T-helper 17 cell (primary cell): ENCODE data around the gene WDFY3. TPM values are rescaled to one million over a fixed set of nuclear protein-coding genes. Genes with fewer than 3 reads are reported as not detected.
"Not testable (repeated sequence)": the region's sequence is repeated elsewhere in the genome, so short reads cannot be mapped to it uniquely, and the experiment has no call there.

ENCODE experiments used
- ATAC-seq: fragments of 150-1000 bp; cut with Tn5 transposase; 2 replicates; pipeline ENCODE4 v1.10.0; 2021; ENCODE audit warnings: mild to moderate bottlenecking, moderate library complexity
- DNase-seq, 3 donors: peaks; one replicate each; pipeline versions ENCODE4 v3.0.0 to v3.0.0-alpha.2; 2020 to 2021
- H3K9me3 ChIP-seq: one replicate; pipeline ENCODE4 v1.7.0; 2013; ENCODE audit warnings: low read length, mild to moderate bottlenecking; ENCODE audit not compliant: control insufficient read depth, poor library complexity, severe bottlenecking
- H3K27ac Mint-ChIP-seq: one replicate; pipeline ENCODE4 v1.8.0; 2022; ENCODE audit warnings: mild to moderate bottlenecking, moderate library complexity, mixed read lengths
- H3K27me3 Mint-ChIP-seq: one replicate; pipeline ENCODE4 v1.8.0; 2022; ENCODE audit warnings: mixed read lengths
- H3K36me3 Mint-ChIP-seq: one replicate; pipeline ENCODE4 v1.8.0; 2022; ENCODE audit warnings: low read depth, mixed read lengths
- H3K4me1 Mint-ChIP-seq: one replicate; pipeline ENCODE4 v1.8.0; 2022; ENCODE audit warnings: mild to moderate bottlenecking, mixed read lengths
- H3K4me3 Mint-ChIP-seq: one replicate; pipeline ENCODE4 v1.8.0; 2022; ENCODE audit warnings: mild to moderate bottlenecking, moderate library complexity, mixed read lengths
- total RNA-seq, 4 donors: library from RNA in 2 of 4; stranded (reverse) in 2 of 4; gene quantifications; one replicate each; pipeline ENCODE4 v1.2.3 and lab custom pipeline; 2022 to 2026

The WDFY3 gene
- total RNA-seq, 2 donors from 2014 or later, result 2.4 to 2.6 TPM

GRCh38 chr4:84808332-84808731, 158.2 kb downstream of the WDFY3 start:
- DNase-seq, result no peak

GRCh38 chr4:84806541-84806940, 159.9 kb downstream of the WDFY3 start:
- not testable (repeated sequence) for H3K4me3 Mint-ChIP-seq, DNase-seq, H3K27ac Mint-ChIP-seq, H3K27me3 Mint-ChIP-seq, H3K36me3 Mint-ChIP-seq, ATAC-seq, H3K4me1 Mint-ChIP-seq, H3K9me3 ChIP-seq

More at GRCh38 chr4:84808332-84808731, 158.2 kb downstream of the WDFY3 start:
- Mint-ChIP-seq H3K4me3 (no peak overlapping the region), H3K4me1 (no peaks in the 10 kb centered on the region), H3K36me3 (no peaks in the 10 kb centered on the region), H3K27me3 (peaks cover 6% of the 10 kb centered on the region), H3K27ac (no peak overlapping the region)
- no peak for ATAC-seq
- no peaks in the 10 kb centered on the region for H3K9me3 ChIP-seq

GRCh38 chr4:84804136-84804535, 162.4 kb downstream of the WDFY3 start:
- no peak for ATAC-seq
- no peak for DNase-seq
- H3K9me3 ChIP-seq, result no peaks in the 10 kb centered on the region
- Mint-ChIP-seq H3K27ac (no peak overlapping the region), H3K4me3 (no peak overlapping the region), H3K27me3 (peaks cover 6% of the 10 kb centered on the region), H3K36me3 (no peaks in the 10 kb centered on the region), H3K4me1 (no peaks in the 10 kb centered on the region)

GRCh38 chr4:84803720-84804119, 162.8 kb downstream of the WDFY3 start:
- DNase-seq (no peak), ATAC-seq (no peak)
- H3K27ac Mint-ChIP-seq, result no peak overlapping the region
- H3K4me1 Mint-ChIP-seq, result no peaks in the 10 kb centered on the region
- peaks cover 6% of the 10 kb centered on the region for H3K27me3 Mint-ChIP-seq
- no peaks in the 10 kb centered on the region for H3K36me3 Mint-ChIP-seq
- no peak overlapping the region for H3K4me3 Mint-ChIP-seq
- no peaks in the 10 kb centered on the region for H3K9me3 ChIP-seq

- H3K27ac Mint-ChIP-seq, result no peak overlapping the region
- H3K36me3 Mint-ChIP-seq, result no peaks in the 10 kb centered on the region
- ATAC-seq, result no peak
- no peak overlapping the region for H3K4me3 Mint-ChIP-seq
- DNase-seq, result no peak
- H3K9me3 ChIP-seq, result no peaks in the 10 kb centered on the region
- no peaks in the 10 kb centered on the region for H3K4me1 Mint-ChIP-seq
- H3K27me3 Mint-ChIP-seq, result peaks cover 1% of the 10 kb centered on the region
These were observed 163.4 kb downstream of the WDFY3 start for GRCh38 chr4:84803116-84803515.

GRCh38 chr4:84800256-84800655, 166.2 kb downstream of the WDFY3 start:
- no peak overlapping the region for H3K4me3 Mint-ChIP-seq
- no peak for ATAC-seq
- DNase-seq, result no peak
- no peaks in the 10 kb centered on the region for H3K36me3 Mint-ChIP-seq
- no peaks in the 10 kb centered on the region for H3K9me3 ChIP-seq
- H3K4me1 Mint-ChIP-seq, result no peaks in the 10 kb centered on the region
- no peaks in the 10 kb centered on the region for H3K27me3 Mint-ChIP-seq
- no peak overlapping the region for H3K27ac Mint-ChIP-seq

GRCh38 chr4:84799318-84799717, 167.2 kb downstream of the WDFY3 start:
- ATAC-seq (no peak), DNase-seq (no peak)
- no peaks in the 10 kb centered on the region for H3K9me3 ChIP-seq
- Mint-ChIP-seq H3K27me3 (no peaks in the 10 kb centered on the region), H3K36me3 (no peaks in the 10 kb centered on the region), H3K4me3 (no peak overlapping the region), H3K27ac (no peak overlapping the region), H3K4me1 (no peaks in the 10 kb centered on the region)

- no peaks in the 10 kb centered on the region for H3K4me1 Mint-ChIP-seq
- no peak overlapping the region for H3K4me3 Mint-ChIP-seq
- ATAC-seq (no peak), DNase-seq (no peak)
- no peak overlapping the region for H3K27ac Mint-ChIP-seq
- H3K9me3 ChIP-seq, result no peaks in the 10 kb centered on the region
- H3K36me3 Mint-ChIP-seq, result no peaks in the 10 kb centered on the region
- no peaks in the 10 kb centered on the region for H3K27me3 Mint-ChIP-seq
These were observed 170.1 kb downstream of the WDFY3 start for GRCh38 chr4:84796394-84796793.

- no peak for DNase-seq
- no peak overlapping the region for H3K4me3 Mint-ChIP-seq
- H3K9me3 ChIP-seq, result no peaks in the 10 kb centered on the region
- no peaks in the 10 kb centered on the region for H3K36me3 Mint-ChIP-seq
- H3K27ac Mint-ChIP-seq, result no peak overlapping the region
- H3K27me3 Mint-ChIP-seq, result peaks cover under 1% of the 10 kb centered on the region
- H3K4me1 Mint-ChIP-seq, result no peaks in the 10 kb centered on the region
- no peak for ATAC-seq
These were observed 173.9 kb downstream of the WDFY3 start for GRCh38 chr4:84792366-84793301.

- ATAC-seq (no peak), DNase-seq (no peak)
- H3K36me3 Mint-ChIP-seq, result no peaks in the 10 kb centered on the region
- peaks cover 5% of the 10 kb centered on the region for H3K27me3 Mint-ChIP-seq
- H3K9me3 ChIP-seq, result no peaks in the 10 kb centered on the region
- H3K4me1 Mint-ChIP-seq, result no peaks in the 10 kb centered on the region
- no peak overlapping the region for H3K4me3 Mint-ChIP-seq
- H3K27ac Mint-ChIP-seq, result no peak overlapping the region
These were observed 175.5 kb downstream of the WDFY3 start for GRCh38 chr4:84790769-84791565.

- no peaks in the 10 kb centered on the region for H3K36me3 Mint-ChIP-seq
- H3K27ac Mint-ChIP-seq, result no peak overlapping the region
- ATAC-seq (no peak), DNase-seq (no peak)
- H3K9me3 ChIP-seq, result no peaks in the 10 kb centered on the region
- no peaks in the 10 kb centered on the region for H3K4me1 Mint-ChIP-seq
- H3K4me3 Mint-ChIP-seq, result no peak overlapping the region
- H3K27me3 Mint-ChIP-seq, result peaks cover 5% of the 10 kb centered on the region
These were observed 180.0 kb downstream of the WDFY3 start for GRCh38 chr4:84786478-84786877.

GRCh38 chr4:84782517-84782916, 184.0 kb downstream of the WDFY3 start:
- H3K9me3 ChIP-seq, result no peaks in the 10 kb centered on the region
- DNase-seq (no peak), ATAC-seq (no peak)
- H3K27ac Mint-ChIP-seq, result no peak overlapping the region
- H3K36me3 Mint-ChIP-seq, result no peaks in the 10 kb centered on the region
- no peak overlapping the region for H3K4me3 Mint-ChIP-seq
- no peaks in the 10 kb centered on the region for H3K4me1 Mint-ChIP-seq
- H3K27me3 Mint-ChIP-seq, result peaks cover 3% of the 10 kb centered on the region

- H3K9me3 ChIP-seq, result no peaks in the 10 kb centered on the region
- no peak for ATAC-seq
- Mint-ChIP-seq H3K36me3 (no peaks in the 10 kb centered on the region), H3K27me3 (no peaks in the 10 kb centered on the region), H3K4me3 (no peak overlapping the region), H3K27ac (no peak overlapping the region), H3K4me1 (no peaks in the 10 kb centered on the region)
- DNase-seq, result no peak
These were observed 185.8 kb downstream of the WDFY3 start for GRCh38 chr4:84780719-84781118.
